Esophagus squamous epithelium (tissue), 5 donors: Measurements from ENCODE around the gene GDF11. TPM values are rescaled to one million over a fixed set of nuclear protein-coding genes. Genes with fewer than 3 reads are reported as not detected.

Experiments used
- DNase-seq: peaks from one replicate; lab custom pipeline; 2025; lab: John Stamatoyannopoulos, UW
- H3K27ac ChIP-seq, 4 donors: fragments of 200-600 bp; sonication (generic); one replicate each; pipeline ENCODE4 v1.5.1; 2016 to 2019; ENCODE audit warnings: mild to moderate bottlenecking in 1 of 4
- H3K27me3 ChIP-seq, 4 donors: fragments of 200-600 bp; sonication (generic); 1 replicate in 3 of 4; 2 replicates in 1 of 4; pipeline versions ENCODE4 v1.5.1 to v1.6.0; 2017 to 2021; ENCODE audit warnings: antibody characterized with exemption in 1 of 4
- H3K36me3 ChIP-seq, 3 donors: fragments of 200-600 bp; sonication (generic); one replicate each; pipeline ENCODE4 v1.5.1; 2016 to 2019
- H3K4me1 ChIP-seq, 3 donors: fragments of 200-600 bp; sonication (generic); one replicate each; pipeline ENCODE4 v1.5.1; 2017 to 2019
- H3K4me3 ChIP-seq, 4 donors: fragments of 200-600 bp; sonication (generic); 1 replicate in 3 of 4; 2 replicates in 1 of 4; pipeline ENCODE4 v1.5.1; 2016 to 2019; ENCODE audit warnings: mild to moderate bottlenecking in 2 of 4, moderate library complexity in 1 of 4
- H3K9me3 ChIP-seq, 3 donors: fragments of 200-600 bp; sonication (generic); one replicate each; pipeline ENCODE4 v1.5.1; 2016 to 2019
- CTCF ChIP-seq, 6 experiments: fragments of 450-650 bp in 4 of 6; fragments of 200-600 bp in 2 of 6; sonication (generic) in 2 of 6; IDR thresholded peaks; one replicate each; pipeline ENCODE4 v1.5.1; 2016 to 2019; ENCODE audit warnings: antibody characterized with exemption in 6 of 6, mild to moderate bottlenecking in 4 of 6, moderate library complexity in 4 of 6
- POLR2A ChIP-seq, 4 donors: fragments of 450-650 bp; IDR thresholded peaks; one replicate each; pipeline ENCODE4 v1.6.1; 2017; ENCODE audit warnings: antibody characterized with exemption in 4 of 4, mild to moderate bottlenecking in 4 of 4, moderate library complexity in 3 of 4
- WGBS, 2 donors: methylation state at CpG; one replicate each; pipeline ENCODE4 v1.1.5; 2018; 5-methylcytosine and 5-hydroxymethylcytosine counted together
- intact Hi-C: fragments of 100-400 bp; cut with DNase I; formaldehyde crosslinking; loops from one replicate; pipeline ENCODE4 v1.15.0; 2022
- total RNA-seq, 4 donors: library from RNA; depleted of rRNA; stranded (reverse); fragments of >200 nt; gene quantifications; one replicate each; pipeline ENCODE4 v1.1.0, GENCODE V29; 2016
- donor health status: DM: yes; HTN: yes; CAD: no.

The GDF11 gene
- total RNA-seq, 4 donors from 2014 or later: 0.19 to 1.9 (median 1.5) TPM

- H3K27ac ChIP-seq: peak overlapping the region; percentile 93 to 98 (median 94)
- 6 to 21% methylated on average over 3 to 10 of the region's 13 CpGs for WGBS, 2 donors
- intact Hi-C loops: no loop called here
- no peaks in the 10 kb centered on the region for H3K9me3 ChIP-seq
- no peak for DNase-seq
- peaks cover 40 to 74% (median 54%) of the 10 kb centered on the region in 3 donors for H3K4me1 ChIP-seq
- H3K4me3 ChIP-seq: peak overlapping the region; percentile 57 to 89 (median 73)
- no peaks in the 10 kb centered on the region for H3K27me3 ChIP-seq
- H3K36me3 ChIP-seq: no peaks in the 10 kb centered on the region
- no peak for TF ChIP-seq CTCF (IDR thresholded peaks at IDR 0.05)
- TF ChIP-seq POLR2A (IDR thresholded peaks at IDR 0.05): no peak
Measured at GRCh38 chr12:55716582-55716957, 26.4 kb upstream of the GDF11 start.

GRCh38 chr12:55717011-55718007 is 25.6 kb upstream of the GDF11 start:
- intact Hi-C loops: no loop called here
- peak overlapping the region; percentile 57 to 89 (median 73) for H3K4me3 ChIP-seq
- peaks cover 40 to 81% (median 54%) of the 10 kb centered on the region in 3 donors for H3K4me1 ChIP-seq
- no peak for DNase-seq
- H3K27ac ChIP-seq: peak overlapping the region; percentile 93 to 98 (median 94)
- H3K9me3 ChIP-seq: no peaks in the 10 kb centered on the region
- TF ChIP-seq POLR2A (IDR thresholded peaks at IDR 0.05) (no peak), CTCF (IDR thresholded peaks at IDR 0.05) (no peak)
- H3K36me3 ChIP-seq: no peaks in the 10 kb centered on the region
- no peaks in the 10 kb centered on the region for H3K27me3 ChIP-seq
- 10 to 17% methylated on average over 7 to 8 of the region's 8 CpGs for WGBS, 2 donors

DNA sequence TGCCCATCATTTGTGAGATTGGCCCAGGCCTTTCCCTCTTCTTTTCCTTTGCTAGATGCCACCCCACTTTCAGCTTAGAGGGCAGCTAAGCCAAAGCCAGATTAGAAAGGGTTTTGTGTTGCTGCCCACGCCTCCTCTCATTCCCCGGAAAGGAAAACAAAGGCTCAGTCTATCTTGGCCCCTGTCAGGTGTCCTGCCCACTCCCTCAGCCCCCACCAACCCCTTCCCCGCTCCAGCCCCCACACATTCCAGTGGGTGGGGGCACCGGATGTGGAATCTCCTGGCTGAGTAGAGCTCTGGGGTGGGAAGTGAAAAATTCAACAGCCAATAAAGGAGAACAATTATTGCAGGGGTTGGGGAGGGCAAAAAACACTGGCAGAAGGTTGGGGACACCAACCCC is 24.9 kb upstream of the GDF11 start:
- Histone ChIP-seq H3K4me1 (peaks cover 40 to 81% (median 56%) of the 10 kb centered on the region in 3 donors), H3K9me3 (no peaks in the 10 kb centered on the region)
- intact Hi-C loops: no loop called here

DNA sequence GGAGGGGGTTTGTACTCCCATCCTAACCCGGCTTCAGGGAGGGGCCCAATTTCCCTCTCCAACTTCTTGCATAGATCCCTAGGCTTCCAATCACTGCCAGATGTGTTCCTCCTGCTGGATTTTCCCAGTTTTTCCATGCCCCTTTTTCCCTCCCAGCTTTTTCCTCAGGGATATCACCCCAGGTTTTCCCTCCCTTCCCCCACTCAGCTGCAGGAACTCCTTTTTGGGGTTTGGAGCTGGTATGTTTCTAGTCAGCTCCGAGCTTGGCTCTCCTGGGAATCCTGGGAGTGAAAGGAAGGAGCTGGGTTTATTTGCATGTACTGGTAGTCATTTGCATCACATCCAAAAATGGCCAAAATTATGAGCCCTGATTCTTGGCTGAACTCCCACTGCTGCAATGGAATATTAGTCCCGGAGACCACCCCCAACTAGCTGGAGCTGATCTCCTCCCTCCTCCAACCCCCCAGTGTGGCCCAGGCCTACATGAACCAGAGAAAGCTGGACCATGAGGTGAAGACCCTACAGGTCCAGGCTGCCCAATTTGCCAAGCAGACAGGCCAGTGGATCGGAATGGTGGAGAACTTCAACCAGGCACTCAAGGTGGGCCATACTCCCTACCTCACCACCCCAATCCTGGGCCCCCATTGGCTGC is 24.2 kb upstream of the GDF11 start:
- DNase-seq: no peak
- no peak for TF ChIP-seq CTCF (IDR thresholded peaks at IDR 0.05)
- no peak for TF ChIP-seq POLR2A (IDR thresholded peaks at IDR 0.05)
- H3K4me1 ChIP-seq: peaks cover 41 to 85% (median 60%) of the 10 kb centered on the region in 3 donors
- H3K4me3 ChIP-seq: no peak overlapping the region
- no peaks in the 10 kb centered on the region for H3K9me3 ChIP-seq
- peaks cover under 1 to 8% (median under 1%) of the 10 kb centered on the region in 3 donors for H3K36me3 ChIP-seq
- WGBS, 2 donors: 52 to 80% methylated on average over 3 to 4 of the region's 4 CpGs
- H3K27me3 ChIP-seq: no peaks in the 10 kb centered on the region
- peak overlapping the region; percentile 93 to 98 (median 94) for H3K27ac ChIP-seq
- intact Hi-C loops: no loop called here

More for the DNA sequence above, 24.9 kb upstream of the GDF11 start:
- 47 to 48% methylated on average over 2 to 4 of the region's 4 CpGs for WGBS, 2 donors
- TF ChIP-seq POLR2A (IDR thresholded peaks at IDR 0.05): no peak
- TF ChIP-seq CTCF (IDR thresholded peaks at IDR 0.05): no peak
- Histone ChIP-seq H3K27me3 (no peaks in the 10 kb centered on the region), H3K36me3 (peaks cover 0 to 3% (median 0%) of the 10 kb centered on the region in 3 donors), H3K4me3 (peak overlapping the region in 1 of 4 donors; percentile 89), H3K27ac (peak overlapping the region; percentile 93 to 98 (median 94))
- no peak for DNase-seq
